Measurements from ENCODE around the gene GRM5. TPM values are rescaled to one million over a fixed set of nuclear protein-coding genes. Genes with fewer than 3 reads are reported as not detected.

Gene GRM5
- total RNA-seq, 1 donor from 2014 or later = not detected

GRCh38 chr11:88683024-88683423 lies 382.8 kb downstream of the GRM5 start:
- no peak overlapping the region for H3K9ac ChIP-seq (ENCODE audit: low read depth in 1 of 3, low read length in 3 of 3)
- no peaks in the 10 kb centered on the region for H3K9me3 ChIP-seq (ENCODE audit: control insufficient read depth in 3 of 3, low read length in 3 of 3)
- H3K36me3 ChIP-seq (ENCODE audit: control insufficient read depth in 3 of 3, insufficient read depth in 3 of 3, low read length in 3 of 3) = no peaks in the 10 kb centered on the region
- H3K27ac ChIP-seq (ENCODE audit: low read depth, low read length) = no peak overlapping the region
- H3K4me1 ChIP-seq (ENCODE audit: control insufficient read depth in 3 of 3, insufficient read depth in 3 of 3, low read length in 3 of 3) = no peaks in the 10 kb centered on the region
- H3K4me3 ChIP-seq (ENCODE audit: low read length in 3 of 3) = no peak overlapping the region
- no peaks in the 10 kb centered on the region for H3K27me3 ChIP-seq (ENCODE audit: control insufficient read depth in 3 of 3, insufficient read depth in 3 of 3, low read length in 3 of 3)

- no peak overlapping the region for H3K9ac ChIP-seq (ENCODE audit: low read depth in 1 of 3, low read length in 3 of 3)
- no peaks in the 10 kb centered on the region for H3K9me3 ChIP-seq (ENCODE audit: control insufficient read depth in 3 of 3, low read length in 3 of 3)
- H3K4me3 ChIP-seq (ENCODE audit: low read length in 3 of 3) = no peak overlapping the region
- no peaks in the 10 kb centered on the region for H3K4me1 ChIP-seq (ENCODE audit: control insufficient read depth in 3 of 3, insufficient read depth in 3 of 3, low read length in 3 of 3)
- no peak overlapping the region for H3K27ac ChIP-seq (ENCODE audit: low read depth, low read length)
- H3K36me3 ChIP-seq (ENCODE audit: control insufficient read depth in 3 of 3, insufficient read depth in 3 of 3, low read length in 3 of 3) = no peaks in the 10 kb centered on the region
- H3K27me3 ChIP-seq (ENCODE audit: control insufficient read depth in 3 of 3, insufficient read depth in 3 of 3, low read length in 3 of 3) = no peaks in the 10 kb centered on the region
These were observed 385.0 kb downstream of the GRM5 start for GRCh38 chr11:88680806-88681205.

- no peak overlapping the region for H3K9ac ChIP-seq (ENCODE audit: low read depth in 1 of 3, low read length in 3 of 3)
- no peak overlapping the region for H3K27ac ChIP-seq (ENCODE audit: low read depth, low read length)
- H3K4me1 ChIP-seq (ENCODE audit: control insufficient read depth in 3 of 3, insufficient read depth in 3 of 3, low read length in 3 of 3) = no peaks in the 10 kb centered on the region
- H3K27me3 ChIP-seq (ENCODE audit: control insufficient read depth in 3 of 3, insufficient read depth in 3 of 3, low read length in 3 of 3) = no peaks in the 10 kb centered on the region
- no peaks in the 10 kb centered on the region for H3K9me3 ChIP-seq (ENCODE audit: control insufficient read depth in 3 of 3, low read length in 3 of 3)
- H3K36me3 ChIP-seq (ENCODE audit: control insufficient read depth in 3 of 3, insufficient read depth in 3 of 3, low read length in 3 of 3) = no peaks in the 10 kb centered on the region
- no peak overlapping the region for H3K4me3 ChIP-seq (ENCODE audit: low read length in 3 of 3)
These were observed 399.4 kb downstream of the GRM5 start for GRCh38 chr11:88666364-88666763.

GRCh38 chr11:88657076-88657738 lies 408.6 kb downstream of the GRM5 start:
- H3K9ac ChIP-seq (ENCODE audit: low read depth in 1 of 3, low read length in 3 of 3) = no peak overlapping the region
- H3K4me3 ChIP-seq (ENCODE audit: low read length in 3 of 3) = no peak overlapping the region
- H3K27ac ChIP-seq (ENCODE audit: low read depth, low read length) = no peak overlapping the region
- H3K9me3 ChIP-seq (ENCODE audit: control insufficient read depth in 3 of 3, low read length in 3 of 3) = no peaks in the 10 kb centered on the region
- no peaks in the 10 kb centered on the region for H3K36me3 ChIP-seq (ENCODE audit: control insufficient read depth in 3 of 3, insufficient read depth in 3 of 3, low read length in 3 of 3)
- no peaks in the 10 kb centered on the region for H3K4me1 ChIP-seq (ENCODE audit: control insufficient read depth in 3 of 3, insufficient read depth in 3 of 3, low read length in 3 of 3)
- H3K27me3 ChIP-seq (ENCODE audit: control insufficient read depth in 3 of 3, insufficient read depth in 3 of 3, low read length in 3 of 3) = no peaks in the 10 kb centered on the region

GRCh38 chr11:88656283-88656682 lies 409.5 kb downstream of the GRM5 start:
- Histone ChIP-seq H3K9ac (ENCODE audit: low read depth in 1 of 3, low read length in 3 of 3) (no peak overlapping the region), H3K27ac (ENCODE audit: low read depth, low read length) (no peak overlapping the region), H3K9me3 (ENCODE audit: control insufficient read depth in 3 of 3, low read length in 3 of 3) (no peaks in the 10 kb centered on the region), H3K27me3 (ENCODE audit: control insufficient read depth in 3 of 3, insufficient read depth in 3 of 3, low read length in 3 of 3) (no peaks in the 10 kb centered on the region), H3K4me1 (ENCODE audit: control insufficient read depth in 3 of 3, insufficient read depth in 3 of 3, low read length in 3 of 3) (no peaks in the 10 kb centered on the region), H3K36me3 (ENCODE audit: control insufficient read depth in 3 of 3, insufficient read depth in 3 of 3, low read length in 3 of 3) (no peaks in the 10 kb centered on the region), H3K4me3 (ENCODE audit: low read length in 3 of 3) (no peak overlapping the region)

- no peak overlapping the region for H3K9ac ChIP-seq (ENCODE audit: low read depth in 1 of 3, low read length in 3 of 3)
- no peaks in the 10 kb centered on the region for H3K9me3 ChIP-seq (ENCODE audit: control insufficient read depth in 3 of 3, low read length in 3 of 3)
- H3K4me3 ChIP-seq (ENCODE audit: low read length in 3 of 3) = no peak overlapping the region
- H3K27ac ChIP-seq (ENCODE audit: low read depth, low read length) = no peak overlapping the region
- no peaks in the 10 kb centered on the region for H3K4me1 ChIP-seq (ENCODE audit: control insufficient read depth in 3 of 3, insufficient read depth in 3 of 3, low read length in 3 of 3)
- H3K36me3 ChIP-seq (ENCODE audit: control insufficient read depth in 3 of 3, insufficient read depth in 3 of 3, low read length in 3 of 3) = no peaks in the 10 kb centered on the region
- H3K27me3 ChIP-seq (ENCODE audit: control insufficient read depth in 3 of 3, insufficient read depth in 3 of 3, low read length in 3 of 3) = no peaks in the 10 kb centered on the region
These were observed 410.1 kb downstream of the GRM5 start for GRCh38 chr11:88655656-88656055.

GRCh38 chr11:88655196-88655595 lies 410.6 kb downstream of the GRM5 start:
- Histone ChIP-seq H3K9ac (ENCODE audit: low read depth in 1 of 3, low read length in 3 of 3) (no peak overlapping the region), H3K9me3 (ENCODE audit: control insufficient read depth in 3 of 3, low read length in 3 of 3) (no peaks in the 10 kb centered on the region), H3K27ac (ENCODE audit: low read depth, low read length) (no peak overlapping the region), H3K36me3 (ENCODE audit: control insufficient read depth in 3 of 3, insufficient read depth in 3 of 3, low read length in 3 of 3) (no peaks in the 10 kb centered on the region), H3K27me3 (ENCODE audit: control insufficient read depth in 3 of 3, insufficient read depth in 3 of 3, low read length in 3 of 3) (no peaks in the 10 kb centered on the region), H3K4me3 (ENCODE audit: low read length in 3 of 3) (no peak overlapping the region), H3K4me1 (ENCODE audit: control insufficient read depth in 3 of 3, insufficient read depth in 3 of 3, low read length in 3 of 3) (no peaks in the 10 kb centered on the region)

- Histone ChIP-seq H3K27ac (ENCODE audit: low read depth, low read length) (no peak overlapping the region), H3K9me3 (ENCODE audit: control insufficient read depth in 3 of 3, low read length in 3 of 3) (no peaks in the 10 kb centered on the region), H3K9ac (ENCODE audit: low read depth in 1 of 3, low read length in 3 of 3) (no peak overlapping the region), H3K27me3 (ENCODE audit: control insufficient read depth in 3 of 3, insufficient read depth in 3 of 3, low read length in 3 of 3) (no peaks in the 10 kb centered on the region), H3K4me1 (ENCODE audit: control insufficient read depth in 3 of 3, insufficient read depth in 3 of 3, low read length in 3 of 3) (no peaks in the 10 kb centered on the region), H3K4me3 (ENCODE audit: low read length in 3 of 3) (no peak overlapping the region), H3K36me3 (ENCODE audit: control insufficient read depth in 3 of 3, insufficient read depth in 3 of 3, low read length in 3 of 3) (no peaks in the 10 kb centered on the region)
These were observed 414.2 kb downstream of the GRM5 start for GRCh38 chr11:88651556-88651955.

- no peaks in the 10 kb centered on the region for H3K4me1 ChIP-seq (ENCODE audit: control insufficient read depth in 3 of 3, insufficient read depth in 3 of 3, low read length in 3 of 3)
- no peaks in the 10 kb centered on the region for H3K9me3 ChIP-seq (ENCODE audit: control insufficient read depth in 3 of 3, low read length in 3 of 3)
- H3K27me3 ChIP-seq (ENCODE audit: control insufficient read depth in 3 of 3, insufficient read depth in 3 of 3, low read length in 3 of 3) = no peaks in the 10 kb centered on the region
- H3K9ac ChIP-seq (ENCODE audit: low read depth in 1 of 3, low read length in 3 of 3) = no peak overlapping the region
- no peak overlapping the region for H3K4me3 ChIP-seq (ENCODE audit: low read length in 3 of 3)
- no peaks in the 10 kb centered on the region for H3K36me3 ChIP-seq (ENCODE audit: control insufficient read depth in 3 of 3, insufficient read depth in 3 of 3, low read length in 3 of 3)
- no peak overlapping the region for H3K27ac ChIP-seq (ENCODE audit: low read depth, low read length)
These were observed 421.1 kb downstream of the GRM5 start for GRCh38 chr11:88644724-88645123.

GRCh38 chr11:88632163-88632562 lies 433.6 kb downstream of the GRM5 start:
- Histone ChIP-seq H3K4me1 (ENCODE audit: control insufficient read depth in 3 of 3, insufficient read depth in 3 of 3, low read length in 3 of 3) (no peaks in the 10 kb centered on the region), H3K27ac (ENCODE audit: low read depth, low read length) (no peak overlapping the region), H3K27me3 (ENCODE audit: control insufficient read depth in 3 of 3, insufficient read depth in 3 of 3, low read length in 3 of 3) (peaks cover 0 to 2% (median 0%) of the 10 kb centered on the region in 3 donors), H3K36me3 (ENCODE audit: control insufficient read depth in 3 of 3, insufficient read depth in 3 of 3, low read length in 3 of 3) (no peaks in the 10 kb centered on the region), H3K4me3 (ENCODE audit: low read length in 3 of 3) (no peak overlapping the region), H3K9me3 (ENCODE audit: control insufficient read depth in 3 of 3, low read length in 3 of 3) (no peaks in the 10 kb centered on the region), H3K9ac (ENCODE audit: low read depth in 1 of 3, low read length in 3 of 3) (no peak overlapping the region)
